ENCODE results near the gene IL1RAPL2.

DNA sequence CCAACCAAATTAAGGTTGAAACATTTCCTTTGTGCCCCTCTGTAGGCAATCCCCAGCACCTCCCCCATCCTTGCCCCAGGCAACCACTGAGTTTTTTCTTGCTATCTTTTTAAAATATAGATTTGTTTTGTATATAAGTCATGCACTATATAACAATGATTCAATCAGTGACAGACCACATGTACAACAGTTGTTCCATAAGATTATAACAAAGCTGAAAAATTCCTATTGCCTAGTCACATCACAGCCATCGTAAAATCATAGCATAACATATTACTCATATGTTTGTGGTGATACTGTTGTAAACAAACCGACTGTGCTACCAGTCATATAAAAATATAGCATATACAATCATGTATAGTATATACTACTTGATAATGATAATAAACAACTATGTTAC is 1044.4 kb downstream of the IL1RAPL2 start:
- TF ChIP-seq, protein P1, sequence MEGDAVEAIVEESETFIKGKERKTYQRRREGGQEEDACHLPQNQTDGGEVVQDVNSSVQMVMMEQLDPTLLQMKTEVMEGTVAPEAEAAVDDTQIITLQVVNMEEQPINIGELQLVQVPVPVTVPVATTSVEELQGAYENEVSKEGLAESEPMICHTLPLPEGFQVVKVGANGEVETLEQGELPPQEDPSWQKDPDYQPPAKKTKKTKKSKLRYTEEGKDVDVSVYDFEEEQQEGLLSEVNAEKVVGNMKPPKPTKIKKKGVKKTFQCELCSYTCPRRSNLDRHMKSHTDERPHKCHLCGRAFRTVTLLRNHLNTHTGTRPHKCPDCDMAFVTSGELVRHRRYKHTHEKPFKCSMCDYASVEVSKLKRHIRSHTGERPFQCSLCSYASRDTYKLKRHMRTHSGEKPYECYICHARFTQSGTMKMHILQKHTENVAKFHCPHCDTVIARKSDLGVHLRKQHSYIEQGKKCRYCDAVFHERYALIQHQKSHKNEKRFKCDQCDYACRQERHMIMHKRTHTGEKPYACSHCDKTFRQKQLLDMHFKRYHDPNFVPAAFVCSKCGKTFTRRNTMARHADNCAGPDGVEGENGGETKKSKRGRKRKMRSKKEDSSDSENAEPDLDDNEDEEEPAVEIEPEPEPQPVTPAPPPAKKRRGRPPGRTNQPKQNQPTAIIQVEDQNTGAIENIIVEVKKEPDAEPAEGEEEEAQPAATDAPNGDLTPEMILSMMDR (IDR thresholded peaks at IDR 0.05; ENCODE audit: low read depth, low read length): no peak
- TF ChIP-seq EZH2phosphoT487 (IDR thresholded peaks at IDR 0.05; ENCODE audit: low read depth): no peak

Data from OCI-LY3 (cell line).